Activated T-helper 9 cell treated with anti-CD3 and anti-CD28 coated beads, Interleukin-2, amount 50 U/mL, for 16 hours (primary cell): Measurements from ENCODE around the gene FAM107A.

Source experiments
- DNase-seq: peaks from one replicate; pipeline ENCODE4 v3.0.0-alpha.2; 2020; ENCODE audit warnings: low read depth

Gene FAM107A, protein sequence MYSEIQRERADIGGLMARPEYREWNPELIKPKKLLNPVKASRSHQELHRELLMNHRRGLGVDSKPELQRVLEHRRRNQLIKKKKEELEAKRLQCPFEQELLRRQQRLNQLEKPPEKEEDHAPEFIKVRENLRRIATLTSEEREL

DNA sequence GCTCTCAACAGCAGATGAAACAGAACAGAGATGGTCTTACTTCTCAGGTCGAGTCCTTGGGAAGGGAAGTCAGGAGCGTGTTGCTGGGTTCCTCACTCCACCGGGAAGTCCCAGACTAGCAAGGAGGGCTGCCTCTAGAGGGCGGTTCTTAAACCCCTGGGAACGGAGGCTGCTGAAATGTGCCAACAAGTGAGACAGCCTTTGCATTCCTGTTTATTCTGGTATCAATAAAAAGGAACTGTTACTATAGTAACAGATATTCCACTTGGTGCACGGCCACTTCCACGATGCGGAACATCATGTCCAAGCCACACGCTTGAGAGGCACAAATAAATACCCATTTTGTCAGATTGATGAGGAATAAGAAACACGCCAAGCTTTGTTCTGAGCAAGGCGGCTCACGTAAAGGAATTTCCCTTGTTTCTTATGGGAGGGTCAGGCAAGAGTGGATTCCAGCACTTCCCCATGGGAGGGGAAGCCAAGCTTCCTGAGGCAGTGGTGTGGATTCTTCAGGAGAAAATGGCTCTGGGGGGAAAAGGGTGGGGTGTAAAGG lies at the start of gene FAM107A:
TSS of gene FAM107A (minus strand) at position 123 of the 553 bp plus-strand sequence. CDS start 7,531 bp downstream, outside the sequence.
- no peak for DNase-seq

DNA sequence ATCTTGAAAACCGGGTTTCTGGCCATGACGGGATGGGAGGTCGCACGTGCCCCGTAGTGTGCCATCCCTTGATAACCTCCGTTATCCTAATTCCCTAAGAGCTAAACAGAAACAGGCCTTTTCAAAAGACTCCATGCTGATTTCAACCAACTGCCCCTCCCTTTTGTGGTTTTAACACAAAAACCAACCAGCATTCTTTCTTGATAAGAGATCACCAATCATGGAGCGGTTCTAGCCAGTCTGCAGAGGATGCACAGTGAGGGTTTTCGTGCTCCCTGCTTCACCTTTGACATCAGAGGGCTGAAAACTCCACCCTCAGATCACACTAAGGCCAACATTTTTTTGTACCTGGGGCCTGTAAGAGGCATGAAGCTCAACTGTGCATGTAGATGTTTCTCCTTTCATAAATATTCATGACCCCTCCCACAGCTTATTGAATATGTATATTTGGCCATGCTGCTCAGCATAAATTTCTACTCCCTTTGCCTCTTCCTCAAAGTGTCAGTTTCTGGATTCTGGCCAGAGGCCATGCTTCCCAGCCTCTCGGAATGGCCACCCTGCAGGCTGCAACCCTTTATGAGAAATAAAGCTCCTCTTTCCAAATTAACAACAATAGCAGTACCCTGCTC lies 48.1 kb upstream of the FAM107A start:
- DNase-seq: no peak

DNA sequence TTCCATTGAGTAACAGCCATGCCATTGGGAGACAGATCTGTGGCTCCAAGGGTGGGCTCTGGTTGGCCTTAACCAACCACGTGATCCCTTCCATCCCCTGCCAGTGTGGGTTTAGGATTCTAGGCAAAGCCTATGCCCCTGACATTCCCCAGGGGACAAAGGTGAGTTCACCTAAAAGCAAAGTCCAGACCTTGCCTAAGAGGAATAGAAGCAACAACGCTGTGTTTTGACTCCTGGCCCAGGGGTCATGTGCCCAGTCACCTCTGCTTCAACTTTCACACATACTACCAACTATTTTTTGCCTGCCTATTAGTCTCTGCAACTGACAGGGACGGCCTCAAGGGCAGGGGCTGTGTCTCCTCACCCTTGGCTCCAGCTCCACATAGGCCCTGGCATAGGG lies 47.4 kb upstream of the FAM107A start:
- DNase-seq: no peak

DNA sequence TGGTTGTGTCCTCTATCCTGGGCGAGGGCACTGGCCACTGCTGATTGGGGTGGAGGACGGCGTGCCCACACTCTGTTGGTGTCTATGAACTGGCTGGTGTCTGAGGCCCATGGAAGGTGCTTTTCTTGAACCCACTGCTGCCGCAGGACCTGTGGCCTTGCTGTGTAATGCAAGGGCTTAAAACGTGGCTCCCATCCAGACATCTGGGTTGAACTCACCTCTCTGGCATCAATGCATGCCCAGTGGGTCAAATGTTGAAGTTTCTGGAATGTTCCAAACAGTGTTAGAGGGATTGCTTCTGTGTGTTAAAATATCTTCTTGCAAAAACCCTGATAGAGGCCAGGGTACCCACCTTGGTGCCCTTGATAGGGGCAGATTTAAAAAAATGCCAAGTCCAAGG lies 46.8 kb upstream of the FAM107A start:
- DNase-seq: no peak

DNA sequence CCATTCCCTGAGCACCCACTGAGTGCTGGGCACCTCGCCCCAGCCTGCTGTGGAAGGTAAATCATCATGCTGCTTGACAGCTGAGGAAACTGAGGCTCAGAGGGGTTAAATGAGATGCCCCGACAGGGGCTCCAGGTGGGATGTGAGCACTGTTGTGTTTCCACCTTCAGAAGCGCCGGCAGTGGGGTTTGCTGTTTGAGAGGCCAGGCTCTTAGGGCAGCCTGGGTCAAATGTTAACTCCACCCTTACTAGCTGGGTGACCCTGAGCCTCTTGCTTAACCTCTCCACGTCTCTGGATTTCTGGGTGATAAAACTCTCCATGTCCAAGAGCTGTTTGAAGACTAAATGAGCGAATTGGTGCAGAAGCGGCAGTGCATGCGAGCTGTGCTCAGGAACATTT lies 46.3 kb upstream of the FAM107A start:
- DNase-seq: no peak

DNA sequence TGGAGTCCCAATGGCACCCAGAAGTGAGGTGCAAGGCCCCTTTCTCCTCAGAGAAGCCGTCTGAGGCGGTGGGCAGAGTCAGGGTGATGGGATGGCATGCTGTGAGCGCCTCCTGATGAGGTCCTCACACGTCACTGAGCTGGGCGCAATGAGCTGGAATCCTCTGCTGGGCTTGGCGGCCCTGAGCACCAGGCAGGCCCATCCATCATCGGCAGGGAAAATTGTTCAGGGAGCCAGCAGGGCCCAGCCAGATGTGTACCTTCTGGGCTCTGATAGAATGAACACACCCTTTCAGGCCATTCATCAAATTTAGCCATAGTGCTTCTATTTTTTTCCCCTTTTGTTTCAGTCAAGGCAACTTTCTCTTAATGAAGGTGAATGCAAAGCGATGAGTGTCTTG lies 45.7 kb upstream of the FAM107A start:
- no peak for DNase-seq

DNA sequence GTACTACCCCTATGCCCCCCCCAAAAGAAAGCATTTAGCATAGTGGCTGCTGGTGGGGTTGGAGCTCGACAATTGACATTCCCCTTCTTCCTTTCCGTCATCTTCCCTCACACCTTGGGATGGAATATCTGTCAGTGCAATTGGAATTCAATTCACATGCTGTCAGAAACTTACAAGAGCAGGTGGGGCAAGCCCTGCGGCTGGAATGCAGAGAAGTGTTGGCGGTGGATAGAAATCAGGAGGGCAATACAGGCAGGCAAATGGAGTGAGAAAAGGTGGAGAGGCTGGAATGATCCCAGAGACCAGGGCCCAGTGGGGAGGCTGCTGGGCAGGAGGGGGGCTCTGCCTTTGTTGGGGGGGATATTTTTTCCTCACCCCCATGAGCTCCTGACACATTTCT lies 45.2 kb upstream of the FAM107A start:
- DNase-seq: no peak

DNA sequence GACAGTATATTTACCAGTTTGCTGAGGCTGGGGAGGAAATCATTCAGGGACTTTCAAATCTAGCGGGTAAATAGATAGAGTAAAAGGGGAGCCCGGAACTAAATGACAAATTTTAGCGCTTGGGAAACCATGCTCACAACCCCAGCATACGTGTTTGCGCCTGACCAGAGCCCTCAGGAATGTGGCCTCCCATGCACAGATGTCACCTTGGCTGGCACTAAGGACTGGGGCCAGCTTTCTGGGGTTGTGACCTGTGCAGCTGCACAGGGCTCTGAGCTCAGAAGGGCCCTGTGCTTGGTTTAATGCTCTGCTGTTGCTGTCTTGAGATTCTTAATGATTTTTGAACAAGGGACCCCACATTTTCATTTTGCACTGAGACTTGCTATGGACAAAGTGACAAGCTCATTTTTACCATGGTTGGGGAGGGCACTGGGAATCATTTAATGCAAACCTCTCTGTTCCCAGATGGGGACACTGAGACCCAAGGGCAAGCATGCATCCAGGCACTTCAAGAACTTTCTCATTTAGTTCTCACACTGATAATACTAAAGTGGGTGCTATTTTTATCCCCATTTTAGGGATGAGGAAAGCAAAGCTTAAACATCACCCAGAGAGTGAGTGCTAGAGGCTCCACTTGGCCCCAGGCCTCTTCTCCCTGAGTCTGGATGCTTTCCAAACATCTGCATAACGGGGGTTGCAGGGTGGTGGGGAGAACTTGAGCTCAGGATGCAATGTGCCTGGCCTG lies 44.1 kb upstream of the FAM107A start:
- no peak for DNase-seq

DNA sequence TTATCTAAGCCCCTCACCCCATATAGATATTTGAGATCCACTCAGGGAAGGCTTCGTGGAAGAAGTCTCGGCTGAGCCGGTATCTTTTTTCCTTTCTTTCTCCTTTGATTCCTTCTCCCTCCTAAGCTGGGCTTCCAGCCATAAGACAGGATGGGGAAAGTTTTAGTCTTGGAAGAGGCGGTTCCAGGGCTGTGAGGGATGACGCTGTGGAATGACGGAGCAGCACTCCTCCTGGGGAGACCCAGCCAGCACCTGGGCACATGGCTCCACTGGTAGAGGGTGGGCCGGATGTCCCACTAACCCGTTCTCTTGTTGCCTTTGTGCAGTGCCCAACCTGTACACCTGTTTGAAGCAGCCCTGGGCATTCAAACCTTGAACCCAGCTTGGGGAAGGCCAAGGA lies 43.2 kb upstream of the FAM107A start:
- DNase-seq: no peak

DNA sequence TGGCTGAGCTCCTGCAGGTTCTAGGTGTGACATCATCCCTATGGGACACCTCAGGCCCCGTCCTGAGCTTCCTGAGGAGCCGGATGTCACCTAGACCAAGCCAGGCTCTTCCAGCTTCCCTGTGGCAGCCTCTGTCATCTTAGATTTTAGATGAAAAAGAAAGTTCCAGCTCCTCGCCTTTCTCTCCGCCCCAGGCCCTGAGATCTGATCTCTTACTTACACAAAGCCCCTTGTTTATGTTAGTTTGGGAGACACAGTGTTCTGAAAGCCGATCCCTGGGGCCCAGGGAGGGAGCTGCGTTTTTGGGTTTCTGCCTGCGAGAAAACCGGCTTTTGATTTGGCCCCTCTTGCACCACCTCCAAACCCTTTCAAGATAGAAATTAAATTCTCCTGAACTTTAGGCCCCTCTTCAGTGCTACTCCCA lies 40.2 kb upstream of the FAM107A start:
- DNase-seq: no peak

DNA sequence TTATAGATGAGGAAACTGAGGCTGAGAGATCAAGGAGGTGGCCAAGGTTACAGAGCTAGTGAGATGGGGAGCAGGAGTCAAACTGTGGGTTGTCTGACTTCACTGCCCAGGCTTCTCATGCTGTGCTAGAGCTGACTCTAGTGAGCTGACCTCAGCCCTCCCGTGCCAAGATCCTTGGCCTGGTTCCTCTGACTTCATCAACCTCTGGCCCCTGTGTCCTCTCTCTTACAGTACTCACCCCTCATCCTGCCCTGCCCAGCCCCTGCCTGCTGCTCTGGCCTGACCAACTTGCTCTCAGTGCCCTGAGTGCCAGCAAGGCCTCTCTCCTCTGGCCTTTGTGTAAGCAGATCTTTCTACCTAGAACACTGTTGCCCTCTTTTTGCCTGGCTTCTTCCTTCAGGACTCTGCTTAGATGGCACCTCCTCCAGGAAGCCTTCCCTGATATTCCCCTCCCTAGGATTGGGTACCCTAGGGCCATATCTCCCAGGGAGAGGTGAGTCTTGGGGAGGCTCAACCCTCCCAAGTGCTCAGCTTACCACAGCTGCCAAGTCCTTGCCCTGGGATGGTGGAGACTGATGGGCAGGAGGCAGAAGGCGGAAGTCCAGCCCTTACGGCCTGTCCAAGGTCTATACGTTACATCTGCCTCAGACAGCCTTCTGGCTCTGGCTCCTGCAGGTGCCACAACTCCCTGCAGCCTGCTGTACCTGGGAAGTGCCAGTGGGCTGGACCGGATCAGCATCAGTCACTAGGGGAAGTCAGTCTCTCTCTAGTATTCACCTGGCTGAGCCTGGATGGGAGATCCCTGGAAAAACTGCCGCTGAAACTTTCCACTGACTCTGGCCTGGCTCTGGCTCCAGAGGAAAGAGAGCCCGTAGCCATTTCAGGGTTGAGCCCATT lies 36.3 kb upstream of the FAM107A start:
- DNase-seq: no peak

DNA sequence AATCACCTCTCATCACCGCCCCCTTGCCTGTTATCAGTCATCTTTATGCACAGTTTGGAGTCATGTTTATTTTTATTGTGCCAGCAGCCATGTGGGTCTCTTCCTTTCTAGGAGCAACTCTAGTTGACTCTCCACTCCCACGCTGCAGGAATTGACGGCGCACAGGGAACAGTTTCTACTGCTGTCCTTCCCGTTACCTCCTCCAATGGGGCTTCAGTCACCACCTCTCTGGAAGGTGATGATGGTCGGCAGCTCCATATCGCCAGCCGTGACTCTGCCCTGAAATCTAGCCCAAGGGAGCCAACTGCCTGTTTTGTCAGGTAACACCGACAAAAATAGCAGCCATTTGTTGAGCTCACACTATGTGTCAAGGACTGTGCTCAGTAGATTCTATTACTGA lies 35.6 kb upstream of the FAM107A start:
- DNase-seq: no peak

DNA sequence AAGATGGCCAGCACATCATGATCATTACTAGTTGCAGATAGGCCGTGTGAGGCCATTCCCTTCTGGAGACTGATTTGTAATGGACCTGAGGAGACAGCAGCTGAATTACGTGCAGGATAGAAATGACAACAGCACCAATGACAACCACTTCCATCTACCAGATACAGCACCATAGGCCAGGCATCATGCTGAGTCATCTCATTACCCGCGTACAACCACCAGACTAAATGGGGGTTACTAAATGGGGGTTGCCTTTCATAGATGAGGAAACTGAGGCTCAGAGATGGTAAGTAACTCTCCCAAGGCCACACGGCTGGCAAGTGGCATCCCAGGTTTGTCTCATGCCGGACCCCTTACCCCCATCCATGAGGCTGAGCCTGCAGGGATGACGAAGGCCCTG lies 32.8 kb upstream of the FAM107A start:
- DNase-seq: no peak

DNA sequence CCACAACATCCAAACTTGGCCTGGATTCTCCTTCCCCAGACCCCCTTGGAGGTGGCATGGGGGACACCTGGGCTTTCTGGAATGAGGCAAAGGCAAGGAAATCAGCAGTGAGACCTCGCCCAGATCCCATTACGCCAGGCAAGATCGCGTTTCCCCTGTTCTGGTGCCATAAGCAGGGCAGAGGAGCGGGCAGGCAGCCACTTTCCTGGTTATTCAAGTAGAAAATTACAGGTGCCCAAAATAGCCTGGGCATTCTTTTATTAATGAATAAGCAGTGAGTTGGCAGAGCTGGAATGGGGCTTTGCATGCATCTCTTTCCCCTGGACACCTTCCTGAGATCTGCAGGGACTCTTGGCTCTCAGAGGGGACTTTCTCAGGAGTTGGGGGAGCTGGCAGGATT lies 31.5 kb upstream of the FAM107A start:
- DNase-seq: no peak

DNA sequence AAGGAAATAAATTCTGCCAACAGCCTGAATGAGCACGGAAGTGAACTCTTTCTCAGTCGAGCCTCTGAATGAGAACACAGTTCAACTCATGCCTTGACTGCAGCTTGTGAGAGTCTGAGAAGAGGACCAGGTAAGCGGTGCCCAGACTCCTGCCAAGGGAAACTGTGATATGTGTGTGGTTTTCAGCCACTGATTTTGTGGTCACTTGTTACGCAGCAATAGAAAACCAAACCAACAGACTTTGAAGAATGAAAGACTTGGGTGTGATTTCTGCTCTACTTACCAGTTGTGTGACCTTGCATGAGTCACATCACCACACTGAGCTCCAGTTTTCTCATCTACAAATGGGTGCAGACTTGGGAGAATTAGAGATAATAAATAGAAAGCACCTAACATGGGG lies 30.6 kb upstream of the FAM107A start:
- DNase-seq: no peak

DNA sequence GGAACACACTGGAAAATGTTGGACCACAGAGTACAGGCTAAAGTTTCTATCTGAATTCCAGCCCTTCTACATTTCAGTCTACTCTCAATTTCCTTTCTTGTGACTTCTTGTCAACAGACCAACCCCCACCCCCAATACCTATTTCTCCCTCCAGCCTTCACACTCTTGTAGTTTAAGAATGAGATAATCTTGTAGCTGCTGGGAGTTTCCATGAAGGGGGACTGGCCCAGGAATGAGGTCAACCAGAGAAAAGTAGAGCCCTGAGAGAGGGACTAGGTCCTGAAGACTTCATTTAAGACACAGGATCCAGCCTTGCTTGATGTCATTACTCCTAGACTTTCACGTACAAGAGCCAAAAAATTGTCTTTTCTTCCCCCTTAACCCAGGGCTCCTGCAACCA lies 29.5 kb upstream of the FAM107A start:
- DNase-seq: no peak

DNA sequence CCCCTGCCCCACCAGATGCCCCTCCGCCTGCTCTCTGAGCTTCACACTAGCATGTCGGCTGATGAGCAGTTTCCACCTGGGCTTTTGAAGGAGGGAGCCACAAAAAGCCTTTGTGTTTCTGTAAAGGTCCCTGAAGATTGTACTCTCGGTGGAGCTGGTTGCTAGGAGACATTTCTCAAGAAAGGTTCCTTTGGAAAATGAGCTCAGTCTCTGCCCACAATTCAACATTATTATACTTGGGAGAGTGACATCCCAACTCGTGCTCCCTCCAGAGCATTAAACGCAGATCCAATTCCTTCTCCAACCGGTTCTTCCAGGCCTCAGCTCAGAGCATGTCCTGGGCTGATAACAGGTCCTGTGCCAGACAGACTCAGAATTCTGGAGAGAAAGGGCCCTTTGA lies 26.8 kb upstream of the FAM107A start:
- no peak for DNase-seq

DNA sequence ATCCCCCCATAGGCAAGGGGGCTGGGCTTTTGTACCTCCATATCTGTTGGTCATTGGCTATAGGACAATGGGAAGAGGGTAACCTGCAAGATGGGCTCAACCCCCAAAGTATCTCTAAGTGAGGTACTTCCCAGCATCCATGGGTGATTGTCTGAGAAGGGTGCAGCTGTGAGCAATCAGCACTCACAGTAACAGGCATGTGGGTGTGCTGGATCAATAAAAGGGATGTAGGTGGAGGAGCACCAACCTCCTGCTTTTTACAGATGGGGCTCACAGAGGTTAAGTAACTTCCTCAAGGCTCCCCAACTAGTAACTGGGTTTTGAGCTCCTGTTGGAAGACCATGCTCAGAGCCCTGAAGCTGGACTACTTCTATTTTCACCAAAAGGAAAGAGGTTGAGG lies 26.4 kb upstream of the FAM107A start:
- no peak for DNase-seq

DNA sequence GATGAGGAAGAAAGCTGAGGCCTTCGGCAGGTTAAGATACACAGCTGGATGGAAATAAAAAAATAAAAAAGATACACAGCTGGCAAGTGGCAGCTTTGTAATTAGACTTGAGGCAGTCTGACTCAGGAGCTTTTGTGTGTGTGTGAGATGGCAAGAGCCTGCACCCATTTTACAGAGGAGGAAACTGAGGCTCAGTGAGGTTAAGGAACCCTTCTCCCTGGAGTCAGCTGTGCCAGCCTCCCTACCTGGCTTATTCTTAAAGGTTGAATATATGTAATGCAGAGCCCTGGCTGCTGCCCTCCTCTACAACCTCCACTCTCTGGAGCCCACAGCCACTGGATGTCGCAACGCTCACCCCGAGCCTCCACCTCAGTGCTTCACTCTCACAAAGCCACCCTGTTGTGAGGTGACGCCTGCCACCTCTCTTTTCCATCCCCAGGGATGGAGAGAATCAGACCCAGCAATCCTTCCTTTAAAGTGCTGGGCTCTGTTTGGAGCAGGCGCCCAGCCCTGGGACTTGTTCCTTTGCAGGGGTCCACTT lies 20.6 kb upstream of the FAM107A start:
- no peak for DNase-seq

DNA sequence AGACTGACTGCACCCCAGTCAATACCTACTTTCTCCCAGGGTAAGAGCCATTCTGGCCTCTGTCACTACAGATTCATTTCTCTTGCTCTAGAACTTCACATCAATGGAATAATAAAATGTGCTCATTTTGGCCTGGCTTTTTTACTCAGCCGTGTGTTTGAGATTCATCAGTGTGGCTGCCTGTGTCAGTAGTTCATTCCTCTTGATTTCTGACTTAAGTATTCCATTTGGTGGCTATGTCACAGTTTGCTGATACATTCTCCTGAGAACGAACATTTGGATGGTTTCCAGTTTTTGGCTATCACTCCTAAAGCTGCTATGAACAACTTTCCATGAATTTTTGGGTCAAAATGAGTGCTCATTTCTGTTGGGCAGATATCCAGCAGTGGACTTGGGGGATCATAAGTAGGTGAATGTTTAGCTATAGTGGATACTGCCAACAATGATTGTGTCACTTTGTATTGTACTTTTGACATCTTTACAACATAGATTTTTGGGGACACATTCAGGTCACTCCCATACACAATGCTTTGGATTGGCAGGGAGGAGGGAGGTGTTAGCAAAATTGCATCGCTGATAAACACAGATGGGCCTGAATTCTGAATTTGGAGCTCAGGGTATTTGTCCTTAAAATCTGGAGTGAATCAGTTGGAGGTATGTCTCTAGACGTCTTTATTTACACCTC lies 19.8 kb upstream of the FAM107A start:
- no peak for DNase-seq

DNA sequence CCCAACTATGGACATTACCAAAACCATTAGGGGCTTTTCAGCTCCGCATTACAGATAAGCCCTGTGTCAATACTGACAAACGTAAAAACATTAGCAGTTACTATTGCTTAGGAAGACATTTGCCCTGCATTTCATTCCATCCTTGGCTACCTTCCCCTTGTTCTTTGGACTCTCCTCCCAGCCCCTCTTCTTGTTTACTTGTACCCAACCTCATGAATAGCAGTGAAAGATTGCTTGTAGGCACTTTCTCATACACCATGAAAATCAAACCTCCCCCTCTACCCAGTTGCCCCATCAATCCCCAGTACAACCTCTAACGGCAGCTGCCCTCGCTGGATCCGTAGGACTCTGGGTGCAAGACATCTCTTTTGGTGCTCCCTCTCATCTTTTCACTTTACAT lies 16.9 kb upstream of the FAM107A start:
- DNase-seq: no peak
